PFSK-1 (cell line): ENCODE data around the gene RASSF7.

Experiments
- FOXP2 ChIP-seq: optimal IDR thresholded peaks from 2 replicates; pipeline ENCODE3; 2011; ENCODE audit warnings: borderline replicate concordance, control low read depth, inconsistent platforms; ENCODE audit not compliant: insufficient read depth; ENCODE audit errors: extremely low read length, extremely low read depth
- POLR2AphosphoS5 ChIP-seq: IDR thresholded peaks from 2 replicates; pipeline ENCODE4 v1.6.1; 2012; ENCODE audit warnings: low read depth, mild to moderate bottlenecking, control low read depth, low read length, moderate library complexity
- SIN3A ChIP-seq: IDR thresholded peaks from 2 replicates; pipeline ENCODE4 v1.6.1; 2012; ENCODE audit warnings: mild to moderate bottlenecking, low read length, moderate library complexity, borderline replicate concordance; ENCODE audit not compliant: insufficient read depth
- TAF1 ChIP-seq: IDR thresholded peaks from 2 replicates; pipeline ENCODE4 v1.6.1; 2012; ENCODE audit warnings: low read length, control low read depth, borderline replicate concordance; ENCODE audit not compliant: insufficient read depth
- TF ChIP-seq, protein P1 (sequence below), 2 experiments: IDR thresholded peaks; 2 replicates each; pipeline versions ENCODE4 v1.6.1 to v1.8.0; 2011 to 2012; ENCODE audit warnings: low read depth in 2 of 2, low read length in 2 of 2, control low read depth in 1 of 2, inconsistent platforms in 1 of 2, mild to moderate bottlenecking in 1 of 2, moderate library complexity in 1 of 2; ENCODE audit not compliant: insufficient read depth in 1 of 2

Gene RASSF7

DNA sequence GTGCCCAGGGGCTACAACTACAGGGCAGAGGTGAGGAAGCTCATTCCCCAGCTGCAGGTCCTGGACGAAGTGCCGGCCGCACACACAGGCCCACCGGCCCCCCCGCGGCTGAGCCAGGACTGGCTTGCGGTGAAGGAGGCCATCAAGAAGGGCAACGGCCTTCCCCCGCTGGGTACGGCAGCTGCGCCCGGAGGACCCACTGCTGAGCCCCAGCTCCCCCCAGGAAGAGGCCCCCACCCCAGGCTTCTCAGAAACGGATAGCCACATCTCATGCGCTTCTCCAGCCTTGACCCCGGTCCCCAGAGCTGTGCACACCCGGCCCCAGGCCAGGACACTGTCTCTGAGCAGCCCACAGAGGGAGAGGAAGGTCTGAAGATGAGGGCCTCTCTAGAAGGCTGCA is 9.6 kb upstream of the RASSF7 start:
- TF ChIP-seq FOXP2 (no peak), TAF1 (no peak), POLR2AphosphoS5 (no peak), SIN3A (no peak)
- TF ChIP-seq, protein P1, sequence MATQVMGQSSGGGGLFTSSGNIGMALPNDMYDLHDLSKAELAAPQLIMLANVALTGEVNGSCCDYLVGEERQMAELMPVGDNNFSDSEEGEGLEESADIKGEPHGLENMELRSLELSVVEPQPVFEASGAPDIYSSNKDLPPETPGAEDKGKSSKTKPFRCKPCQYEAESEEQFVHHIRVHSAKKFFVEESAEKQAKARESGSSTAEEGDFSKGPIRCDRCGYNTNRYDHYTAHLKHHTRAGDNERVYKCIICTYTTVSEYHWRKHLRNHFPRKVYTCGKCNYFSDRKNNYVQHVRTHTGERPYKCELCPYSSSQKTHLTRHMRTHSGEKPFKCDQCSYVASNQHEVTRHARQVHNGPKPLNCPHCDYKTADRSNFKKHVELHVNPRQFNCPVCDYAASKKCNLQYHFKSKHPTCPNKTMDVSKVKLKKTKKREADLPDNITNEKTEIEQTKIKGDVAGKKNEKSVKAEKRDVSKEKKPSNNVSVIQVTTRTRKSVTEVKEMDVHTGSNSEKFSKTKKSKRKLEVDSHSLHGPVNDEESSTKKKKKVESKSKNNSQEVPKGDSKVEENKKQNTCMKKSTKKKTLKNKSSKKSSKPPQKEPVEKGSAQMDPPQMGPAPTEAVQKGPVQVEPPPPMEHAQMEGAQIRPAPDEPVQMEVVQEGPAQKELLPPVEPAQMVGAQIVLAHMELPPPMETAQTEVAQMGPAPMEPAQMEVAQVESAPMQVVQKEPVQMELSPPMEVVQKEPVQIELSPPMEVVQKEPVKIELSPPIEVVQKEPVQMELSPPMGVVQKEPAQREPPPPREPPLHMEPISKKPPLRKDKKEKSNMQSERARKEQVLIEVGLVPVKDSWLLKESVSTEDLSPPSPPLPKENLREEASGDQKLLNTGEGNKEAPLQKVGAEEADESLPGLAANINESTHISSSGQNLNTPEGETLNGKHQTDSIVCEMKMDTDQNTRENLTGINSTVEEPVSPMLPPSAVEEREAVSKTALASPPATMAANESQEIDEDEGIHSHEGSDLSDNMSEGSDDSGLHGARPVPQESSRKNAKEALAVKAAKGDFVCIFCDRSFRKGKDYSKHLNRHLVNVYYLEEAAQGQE (IDR thresholded peaks at IDR 0.05; ENCODE audit: insufficient read depth in 1 of 2, low read depth in 2 of 2, low read length in 2 of 2) = no peak

- TF ChIP-seq, protein P1 (IDR thresholded peaks at IDR 0.05; ENCODE audit: insufficient read depth in 1 of 2, low read depth in 2 of 2, low read length in 2 of 2) = no peak
- TF ChIP-seq POLR2AphosphoS5 = no peak
- TF ChIP-seq TAF1 = no peak
- TF ChIP-seq FOXP2 = no peak
- TF ChIP-seq SIN3A = no peak
These were observed 9.2 kb upstream of the RASSF7 start for GRCh38 chr11:551596-551995.

DNA sequence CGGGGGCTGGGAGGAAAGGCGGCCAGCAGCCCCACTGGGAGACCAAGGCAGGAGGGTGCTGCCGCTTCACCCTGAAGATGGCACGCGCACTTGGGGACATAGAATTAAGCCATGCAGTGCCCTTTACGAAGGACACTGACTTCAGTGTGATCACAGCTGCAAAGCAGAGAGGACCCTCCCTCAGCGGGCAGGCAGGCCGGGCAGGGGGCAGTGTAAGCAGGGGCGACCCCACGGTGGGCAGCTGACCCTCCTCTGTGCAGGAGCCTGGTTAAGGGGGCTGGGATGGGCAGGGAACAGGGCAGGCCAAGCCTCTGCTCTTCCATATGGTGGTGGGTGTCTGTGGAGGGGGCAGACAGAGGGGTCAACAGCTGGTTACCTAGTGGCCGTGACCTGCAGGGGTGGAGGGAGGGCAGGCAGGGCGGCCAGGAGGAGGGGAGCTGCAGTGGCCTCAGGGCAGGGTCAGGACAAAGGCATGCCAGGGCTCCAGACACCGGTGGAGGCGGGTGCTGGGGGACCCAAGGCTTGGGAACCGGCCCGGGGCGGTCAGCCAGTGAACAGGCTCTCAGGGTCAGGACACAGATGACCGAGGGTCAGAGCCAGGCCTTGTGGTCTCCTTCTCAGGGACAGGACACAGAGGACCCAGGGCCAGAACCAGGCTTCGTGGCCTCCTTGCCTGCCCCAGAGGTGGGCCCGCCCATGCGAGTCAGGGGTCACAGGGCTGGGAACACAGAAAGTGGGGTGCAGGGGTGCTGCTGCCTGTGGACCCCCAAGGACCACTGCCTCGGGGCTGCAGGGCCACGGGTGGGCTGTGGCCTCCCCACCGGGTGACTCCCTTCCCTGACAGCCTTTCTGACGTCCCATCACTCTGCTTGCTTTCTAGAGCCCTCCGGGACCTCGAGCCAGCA is 7.4 kb upstream of the RASSF7 start:
- TF ChIP-seq TAF1 (no peak), SIN3A (no peak), POLR2AphosphoS5 (no peak)

GRCh38 chr11:553988-554340 is 6.8 kb upstream of the RASSF7 start:
- TF ChIP-seq, protein P1 (IDR thresholded peaks at IDR 0.05; ENCODE audit: insufficient read depth in 1 of 2, low read depth in 2 of 2, low read length in 2 of 2) = no peak
- TF ChIP-seq SIN3A (no peak), TAF1 (no peak), FOXP2 (no peak), POLR2AphosphoS5 (no peak)

DNA sequence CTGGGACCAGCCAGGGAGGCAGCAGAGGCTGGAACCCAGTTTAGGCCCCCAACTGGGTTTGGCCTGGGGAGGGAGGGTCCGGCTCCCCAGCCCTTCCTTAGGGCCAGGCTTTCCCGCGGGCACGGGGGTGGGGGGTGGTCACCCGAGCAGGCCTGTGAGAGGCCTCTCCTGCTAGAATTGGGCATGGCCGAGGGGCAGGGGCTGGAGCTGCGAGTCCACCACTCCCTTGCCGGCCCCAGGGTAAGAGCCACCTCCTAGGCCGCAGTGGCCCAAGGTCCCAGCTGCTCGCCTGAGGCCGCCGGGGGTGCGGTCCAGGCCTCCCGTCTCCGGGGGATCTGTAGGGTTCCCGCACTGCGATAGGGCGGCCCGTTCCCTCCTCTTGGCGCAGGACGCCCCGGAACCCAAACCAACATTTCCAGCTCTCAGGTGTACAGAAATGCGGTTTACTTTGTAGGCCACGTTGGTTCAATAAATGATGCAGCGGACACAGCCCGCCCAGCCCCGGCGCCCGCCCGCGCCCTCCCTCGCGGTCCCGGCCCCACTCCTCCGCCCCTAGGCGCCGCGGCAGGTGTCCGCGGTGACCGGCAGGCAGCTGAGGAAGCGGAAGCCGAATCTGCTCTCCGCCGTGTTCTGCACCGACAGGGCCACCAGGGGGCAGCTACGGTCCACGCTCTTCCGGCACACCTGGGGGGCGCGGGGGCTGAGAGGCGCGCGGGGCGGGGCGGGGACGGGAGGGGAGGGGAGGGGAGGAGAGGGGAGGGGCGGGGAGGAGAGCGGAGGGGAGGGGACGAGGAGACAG is 6.1 kb upstream of the RASSF7 start:
- TF ChIP-seq FOXP2 (peak; percentile 88), POLR2AphosphoS5 (no peak), SIN3A (0 out of 2 replicates have a peak, but pooled peaks have one; percentile 34), TAF1 (no peak)

GRCh38 chr11:555227-555779 is 5.5 kb upstream of the RASSF7 start:
- TF ChIP-seq TAF1 (no peak), POLR2AphosphoS5 (no peak), FOXP2 (no peak), SIN3A (no peak)
- TF ChIP-seq, protein P1 (IDR thresholded peaks at IDR 0.05; ENCODE audit: insufficient read depth in 1 of 2, low read depth in 2 of 2, low read length in 2 of 2) = no peak
